ENCODE measurements around the gene CFAP161.

- TF ChIP-seq CTCF (IDR thresholded peaks at IDR 0.05) (no peak), POLR2A (IDR thresholded peaks at IDR 0.05) (no peak), POLR2AphosphoS5 (IDR thresholded peaks at IDR 0.05) (no peak), EP300 (IDR thresholded peaks at IDR 0.05) (no peak)
Observed at GRCh38 chr15:81174125-81174791, 40.2 kb downstream of the CFAP161 start.

Data from gastroesophageal sphincter (tissue), 3 donors.